ENCODE results near the gene LONP2. TPM values are rescaled to one million over a fixed set of nuclear protein-coding genes. Genes with fewer than 3 reads are reported as not detected.

LONP2 gene
- total and polyA plus RNA-seq, 9 donors, result 30.0 to 101 (median 75.7) TPM

GRCh38 chr16:48291754-48292153 is 47.7 kb downstream of the LONP2 start:
- Histone ChIP-seq H3K9me3 (peaks cover 0 to 6% of the 10 kb centered on the region in 2 donors), H3K36me3 (no peaks in the 10 kb centered on the region), H3K27ac (no peak overlapping the region), H3K4me3 (no peak overlapping the region), H3K4me1 (ENCODE audit: insufficient read depth) (no peaks in the 10 kb centered on the region), H3K27me3 (no peaks in the 10 kb centered on the region)
- TF ChIP-seq POLR2A (IDR thresholded peaks at IDR 0.05) (no peak), EP300 (IDR thresholded peaks at IDR 0.05) (no peak)
- TF ChIP-seq, protein P1, sequence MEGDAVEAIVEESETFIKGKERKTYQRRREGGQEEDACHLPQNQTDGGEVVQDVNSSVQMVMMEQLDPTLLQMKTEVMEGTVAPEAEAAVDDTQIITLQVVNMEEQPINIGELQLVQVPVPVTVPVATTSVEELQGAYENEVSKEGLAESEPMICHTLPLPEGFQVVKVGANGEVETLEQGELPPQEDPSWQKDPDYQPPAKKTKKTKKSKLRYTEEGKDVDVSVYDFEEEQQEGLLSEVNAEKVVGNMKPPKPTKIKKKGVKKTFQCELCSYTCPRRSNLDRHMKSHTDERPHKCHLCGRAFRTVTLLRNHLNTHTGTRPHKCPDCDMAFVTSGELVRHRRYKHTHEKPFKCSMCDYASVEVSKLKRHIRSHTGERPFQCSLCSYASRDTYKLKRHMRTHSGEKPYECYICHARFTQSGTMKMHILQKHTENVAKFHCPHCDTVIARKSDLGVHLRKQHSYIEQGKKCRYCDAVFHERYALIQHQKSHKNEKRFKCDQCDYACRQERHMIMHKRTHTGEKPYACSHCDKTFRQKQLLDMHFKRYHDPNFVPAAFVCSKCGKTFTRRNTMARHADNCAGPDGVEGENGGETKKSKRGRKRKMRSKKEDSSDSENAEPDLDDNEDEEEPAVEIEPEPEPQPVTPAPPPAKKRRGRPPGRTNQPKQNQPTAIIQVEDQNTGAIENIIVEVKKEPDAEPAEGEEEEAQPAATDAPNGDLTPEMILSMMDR (IDR thresholded peaks at IDR 0.05), result no peak
- WGBS, 3 donors, result 75 to 81% (median 78%) methylated on average over 4 of the region's 4 CpGs
- intact Hi-C loops (cut with DNase I), result no loop called here
- no peak for DNase-seq

- no peaks in the 10 kb centered on the region for H3K27me3 ChIP-seq
- no peaks in the 10 kb centered on the region for H3K36me3 ChIP-seq
- H3K27ac ChIP-seq, result no peak overlapping the region
- intact Hi-C loops (cut with DNase I), result no loop called here
- no peak for DNase-seq
- H3K4me3 ChIP-seq, result no peak overlapping the region
- WGBS, 3 donors, result 38 to 73% (median 52%) methylated on average over 2 of the region's 2 CpGs
- no peaks in the 10 kb centered on the region for H3K9me3 ChIP-seq
- H3K4me1 ChIP-seq (ENCODE audit: insufficient read depth), result no peaks in the 10 kb centered on the region
- TF ChIP-seq POLR2A (IDR thresholded peaks at IDR 0.05) (no peak), EP300 (IDR thresholded peaks at IDR 0.05) (no peak)
- TF ChIP-seq, protein P1 (IDR thresholded peaks at IDR 0.05), result no peak
Measured at GRCh38 chr16:48292452-48292851, 48.4 kb downstream of the LONP2 start.

DNA sequence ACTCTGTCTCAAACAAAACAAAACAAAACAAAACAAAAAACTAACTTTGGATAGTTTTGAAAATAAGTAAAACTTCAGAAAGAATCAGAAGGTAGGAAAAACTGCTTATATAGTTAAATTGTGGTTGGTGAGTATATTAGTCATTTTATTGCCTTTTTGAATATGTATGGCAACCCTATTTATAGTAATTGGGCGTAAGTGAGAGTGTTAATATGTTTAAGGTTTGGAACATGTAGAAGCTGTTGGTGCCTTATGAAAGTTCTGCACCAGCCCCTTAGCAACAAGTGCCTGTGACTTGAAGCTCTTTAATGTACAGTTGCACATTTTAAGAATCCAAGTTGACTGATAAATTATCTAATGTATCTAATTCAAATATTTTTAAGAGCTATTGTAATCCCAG is 50.6 kb downstream of the LONP2 start:
- Histone ChIP-seq H3K36me3 (no peaks in the 10 kb centered on the region), H3K27me3 (no peaks in the 10 kb centered on the region), H3K4me1 (ENCODE audit: insufficient read depth) (no peaks in the 10 kb centered on the region), H3K27ac (no peak overlapping the region), H3K4me3 (no peak overlapping the region), H3K9me3 (no peaks in the 10 kb centered on the region)
- WGBS, 3 donors, result 92 to 96% (median 94%) methylated on average over 1 of the region's 1 CpG
- intact Hi-C loops (cut with DNase I), result no loop called here
- no peak for TF ChIP-seq EP300 (IDR thresholded peaks at IDR 0.05)
- TF ChIP-seq, protein P1 (IDR thresholded peaks at IDR 0.05), result no peak
- TF ChIP-seq POLR2A (IDR thresholded peaks at IDR 0.05), result no peak
- no peak for DNase-seq

DNA sequence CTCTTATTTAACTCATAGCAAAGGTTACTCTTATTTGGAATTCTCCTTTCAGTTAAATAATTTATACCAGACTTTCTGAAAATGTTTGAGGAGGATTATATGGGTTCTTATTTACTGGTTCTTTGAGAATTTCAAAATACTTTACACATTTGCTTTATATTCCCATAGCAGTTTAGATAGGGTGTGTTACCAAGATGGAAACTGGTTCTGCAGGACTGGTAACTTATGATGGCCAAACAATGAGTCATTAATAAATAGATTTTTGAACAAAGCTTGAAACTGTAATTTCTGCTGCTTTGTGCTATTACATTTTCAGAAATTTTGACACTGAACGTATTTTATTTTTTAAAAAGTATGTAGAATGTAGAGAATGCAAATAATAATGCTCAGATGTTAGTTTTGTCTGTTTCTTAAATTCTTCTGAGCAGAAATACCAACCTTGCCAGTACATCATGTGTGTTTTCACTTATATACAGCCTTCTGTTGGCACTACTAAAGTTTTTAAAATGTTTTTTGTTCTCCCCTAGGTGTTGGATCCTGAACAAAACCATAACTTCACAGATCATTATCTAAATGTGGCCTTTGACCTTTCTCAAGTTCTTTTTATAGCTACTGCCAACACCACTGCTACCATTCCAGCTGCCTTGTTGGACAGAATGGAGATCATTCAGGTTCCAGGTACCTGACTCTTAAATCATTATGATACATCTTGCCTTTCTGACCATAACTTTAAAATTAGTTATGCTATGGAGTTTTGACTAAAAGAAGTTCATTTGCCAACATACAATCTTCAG is 51.6 kb downstream of the LONP2 start:
- TF ChIP-seq, protein P1 (IDR thresholded peaks at IDR 0.05), result no peak
- no peak for TF ChIP-seq EP300 (IDR thresholded peaks at IDR 0.05)
- TF ChIP-seq POLR2A (IDR thresholded peaks at IDR 0.05), result no peak
- no peak overlapping the region for H3K27ac ChIP-seq
- 45 to 53% (median 53%) methylated on average over 1 of the region's 1 CpG for WGBS, 3 donors
- no peaks in the 10 kb centered on the region for H3K36me3 ChIP-seq
- no peaks in the 10 kb centered on the region for H3K4me1 ChIP-seq (ENCODE audit: insufficient read depth)
- no peak for DNase-seq
- intact Hi-C loops (cut with DNase I), result no loop called here
- no peaks in the 10 kb centered on the region for H3K27me3 ChIP-seq
- H3K4me3 ChIP-seq, result no peak overlapping the region
- no peaks in the 10 kb centered on the region for H3K9me3 ChIP-seq
